ENCODE measurements around the gene FUT3.

Gene FUT3

GRCh38 chr19:5822181-5822844 is 28.9 kb downstream of the FUT3 start:
- DNase-seq = no peak

GRCh38 chr19:5821521-5822180 is 29.6 kb downstream of the FUT3 start:
- no peak for DNase-seq

DNA sequence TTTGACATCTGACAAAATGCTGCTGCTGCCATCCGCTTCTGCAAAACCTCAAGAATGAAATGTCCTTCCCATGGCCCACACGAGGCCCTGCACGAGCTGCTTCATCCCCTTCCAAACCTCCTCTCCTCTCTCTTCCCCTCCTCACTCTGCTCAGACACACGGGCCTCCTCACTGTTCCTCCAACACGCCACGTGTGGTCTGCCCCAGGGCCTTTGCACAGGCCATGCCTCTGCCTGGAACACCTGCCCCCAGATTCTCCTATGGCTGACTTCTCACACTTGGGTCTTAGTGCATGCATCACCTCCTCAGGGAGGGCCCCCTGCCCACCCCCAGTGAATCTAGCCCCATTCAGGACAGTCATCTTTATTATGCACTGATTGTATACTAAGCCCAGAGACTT is 30.5 kb downstream of the FUT3 start:
- no peak for DNase-seq

DNA sequence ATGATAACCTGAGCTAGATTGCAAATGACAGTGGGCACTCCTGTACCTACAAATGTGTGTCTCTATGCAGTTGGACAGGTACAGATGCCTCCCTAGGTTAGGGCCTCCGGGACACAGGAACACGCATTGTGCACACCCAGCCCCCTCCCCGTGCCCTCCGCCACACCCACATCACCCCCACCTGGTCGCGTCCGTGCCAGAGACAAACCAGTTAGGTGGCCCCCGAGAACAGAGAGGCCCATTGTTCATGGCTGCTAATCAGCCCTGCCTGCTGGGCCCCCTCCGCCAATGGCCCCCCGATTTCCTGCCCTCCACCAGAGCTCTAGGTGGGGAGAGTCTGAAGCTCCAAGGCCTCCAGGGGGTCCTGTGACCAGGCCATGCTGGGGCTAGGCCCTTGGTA is 32.7 kb downstream of the FUT3 start:
- DNase-seq = no peak

- DNase-seq = no peak
Measured at GRCh38 chr19:5817218-5817617, 34.0 kb downstream of the FUT3 start.

GRCh38 chr19:5814852-5815246 is 36.4 kb downstream of the FUT3 start:
- DNase-seq = no peak

GRCh38 chr19:5814123-5814851 is 37.0 kb downstream of the FUT3 start:
- DNase-seq = no peak

DNA sequence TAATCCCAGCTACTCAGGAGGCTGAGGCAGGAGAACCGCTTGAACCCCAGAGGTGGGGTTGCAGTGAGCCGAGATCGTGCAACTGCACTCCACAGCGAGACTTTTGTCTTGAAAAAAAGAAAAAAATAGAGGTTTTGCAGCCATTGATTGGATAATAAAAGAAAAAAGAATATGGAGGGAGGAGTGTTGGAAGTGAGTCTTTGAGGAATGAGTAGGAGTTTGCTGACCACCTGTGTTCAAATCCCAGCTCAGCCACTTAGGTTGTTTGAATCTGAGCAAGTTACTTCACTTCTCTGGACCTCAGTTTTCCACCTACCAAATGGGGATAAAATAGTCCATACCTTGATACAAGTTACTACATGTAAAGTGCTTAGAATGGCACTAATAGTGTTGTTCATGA is 40.1 kb downstream of the FUT3 start:
- no peak for DNase-seq

- DNase-seq = no peak
Measured at GRCh38 chr19:5809469-5809868, 41.8 kb downstream of the FUT3 start.

DNA sequence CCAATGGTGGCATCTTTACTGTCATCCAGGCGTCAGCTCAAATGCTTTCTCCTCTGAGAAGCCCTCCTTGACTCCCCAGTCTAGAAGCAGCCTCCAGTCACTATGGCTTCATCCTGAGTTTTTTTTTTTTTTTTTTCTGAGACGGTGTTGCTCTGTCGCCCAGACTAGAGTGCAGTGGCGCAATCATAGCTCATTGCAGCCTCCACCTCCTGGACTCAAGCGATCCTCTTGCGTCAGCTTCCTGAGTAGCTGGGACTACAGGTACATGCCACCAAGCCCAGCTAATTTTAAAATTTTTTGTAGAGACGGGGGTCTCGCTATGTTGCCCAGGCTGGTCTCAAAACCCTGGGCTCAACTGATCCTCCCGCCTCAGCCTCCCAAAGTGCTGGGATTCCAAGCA is 42.2 kb downstream of the FUT3 start:
- no peak for DNase-seq

DNA sequence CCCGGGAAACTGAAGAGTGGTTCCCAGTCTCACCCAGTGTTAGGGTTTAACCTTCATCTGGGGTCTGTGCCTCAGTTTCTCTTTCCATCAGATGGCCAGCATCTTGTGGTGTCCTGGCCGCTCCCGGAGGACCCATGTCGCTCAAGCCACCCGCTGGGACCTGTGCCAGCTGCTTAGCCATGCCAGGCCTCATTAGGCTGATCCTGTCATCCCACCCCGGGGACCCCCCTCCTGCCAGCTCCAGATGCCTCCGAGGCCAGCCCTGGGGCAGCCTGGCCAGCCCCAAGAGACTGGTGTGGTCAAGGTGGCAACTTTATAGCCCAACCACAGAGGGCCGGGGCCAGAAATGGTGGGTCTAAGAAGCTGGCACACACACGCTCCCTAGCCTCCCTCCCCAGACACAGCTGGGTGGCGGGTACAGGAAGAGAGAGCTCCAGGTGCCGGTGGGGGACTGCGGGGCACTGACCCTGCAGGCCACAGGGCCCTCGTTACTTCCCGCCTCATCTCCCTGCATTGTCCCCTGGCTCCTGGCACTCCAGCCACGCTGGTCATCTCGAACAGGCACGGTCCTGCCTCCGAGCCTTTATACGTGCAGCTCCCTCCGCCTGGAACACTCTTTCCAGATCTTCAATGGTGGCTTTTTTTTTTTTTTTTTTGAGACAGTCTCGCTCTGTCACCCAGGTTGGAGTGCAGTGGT is 43.0 kb downstream of the FUT3 start:
- DNase-seq = no peak

DNA sequence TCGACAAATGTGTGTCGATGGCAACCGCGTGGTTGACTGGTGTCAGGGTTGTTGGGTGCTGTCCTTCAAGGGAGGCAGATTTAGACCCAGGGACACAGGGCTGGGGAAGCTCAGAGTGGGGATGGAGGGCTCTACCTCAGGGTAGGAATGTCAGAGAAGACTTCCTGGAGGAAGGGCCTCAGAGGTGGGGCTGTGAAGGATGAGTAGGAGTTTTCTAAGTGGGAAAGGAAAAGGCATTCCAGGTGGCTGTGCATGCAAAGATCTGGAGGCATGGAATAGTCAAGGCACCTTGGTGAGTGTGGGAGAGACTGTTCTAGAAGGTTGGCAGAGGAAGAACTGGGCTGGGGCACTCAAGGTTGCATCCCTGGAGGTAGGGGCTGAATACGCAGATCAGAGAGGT is 44.3 kb downstream of the FUT3 start:
- DNase-seq = no peak

- no peak for DNase-seq
Measured at GRCh38 chr19:5806133-5806489, 45.1 kb downstream of the FUT3 start.

DNA sequence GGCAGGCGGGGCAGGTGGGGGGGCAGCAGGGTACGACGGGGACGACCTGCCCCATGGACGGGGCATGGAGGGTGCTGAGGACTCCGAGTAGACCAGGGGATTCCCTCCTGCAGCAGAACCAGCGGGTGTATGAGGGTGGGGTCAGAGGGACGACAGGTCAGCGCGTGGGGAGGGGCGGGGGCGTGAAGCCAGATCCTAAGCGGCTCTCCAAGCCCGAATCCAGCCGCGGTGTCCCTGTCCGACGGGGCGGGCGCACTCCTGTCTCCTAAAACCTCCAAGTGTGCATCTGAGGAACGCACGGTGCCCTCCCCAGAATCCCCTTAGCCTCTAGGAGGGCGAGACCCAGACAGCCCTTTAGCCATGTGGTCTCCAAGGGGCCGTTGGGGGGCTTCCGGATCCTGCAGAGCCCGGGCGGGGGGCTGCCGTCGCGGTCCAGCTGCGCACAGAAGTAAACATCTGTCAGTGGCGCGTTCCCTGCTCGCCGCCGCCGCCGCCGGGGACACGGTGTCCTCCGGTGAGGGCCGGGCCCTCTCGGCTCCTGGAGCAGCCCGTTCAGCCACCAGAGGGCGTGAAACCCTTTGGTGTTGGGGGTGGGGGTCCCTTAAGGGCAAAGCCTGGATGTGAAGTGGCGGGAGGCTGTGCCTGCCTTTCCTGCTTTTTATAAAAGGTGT is 45.7 kb downstream of the FUT3 start:
- peak; percentile 47 to 61 for DNase-seq

GRCh38 chr19:5804516-5805461 is 46.5 kb downstream of the FUT3 start, which contains the start of gene NRTN:
Gene NRTN, plus strand, starts transcription at chr19:5805067. Its CDS starts 19,099 bp downstream, at chr19:5824166.
- peak; percentile 60 to 62 for DNase-seq

DNA sequence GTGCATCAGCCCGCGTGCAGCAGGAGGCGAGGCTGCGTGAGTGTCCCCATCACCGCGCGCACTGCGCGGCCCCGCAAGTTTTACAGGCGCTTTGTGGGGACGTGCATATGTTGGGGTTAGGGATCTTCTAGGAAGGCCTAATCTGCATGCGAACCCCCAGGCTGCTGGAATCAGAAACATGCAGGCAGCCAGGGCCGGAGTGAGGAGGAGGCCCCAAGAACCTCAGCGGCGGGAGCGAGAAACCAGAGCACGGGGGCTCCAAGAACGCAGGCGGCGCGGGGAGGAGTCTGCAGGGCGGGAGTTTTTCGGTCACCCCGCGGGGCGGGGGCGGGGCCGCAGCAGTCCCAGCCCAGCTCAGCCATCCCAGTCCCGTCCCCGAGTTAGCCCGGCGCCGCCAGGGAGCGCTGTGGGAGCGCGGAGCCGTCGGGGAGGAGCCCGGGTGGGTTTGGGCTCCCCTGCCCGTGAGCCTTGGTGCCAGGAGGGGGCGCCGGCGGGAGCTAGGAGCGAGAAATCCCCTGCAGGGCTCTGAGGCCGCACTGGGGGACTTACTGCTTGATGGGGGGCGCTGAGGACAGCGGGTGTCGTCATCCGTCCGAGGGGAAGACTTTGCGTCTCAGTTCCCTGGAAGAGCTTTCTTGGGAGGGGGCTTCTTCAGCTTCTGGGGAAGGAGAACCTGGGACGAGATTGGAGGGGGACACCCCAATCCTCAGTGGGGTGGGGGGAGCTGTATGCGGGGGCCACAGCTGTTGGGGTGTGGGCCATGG is 47.3 kb downstream of the FUT3 start:
- peak; percentile 86 to 94 for DNase-seq

GRCh38 chr19:5803441-5803751 is 47.9 kb downstream of the FUT3 start:
- DNase-seq = no peak

DNA sequence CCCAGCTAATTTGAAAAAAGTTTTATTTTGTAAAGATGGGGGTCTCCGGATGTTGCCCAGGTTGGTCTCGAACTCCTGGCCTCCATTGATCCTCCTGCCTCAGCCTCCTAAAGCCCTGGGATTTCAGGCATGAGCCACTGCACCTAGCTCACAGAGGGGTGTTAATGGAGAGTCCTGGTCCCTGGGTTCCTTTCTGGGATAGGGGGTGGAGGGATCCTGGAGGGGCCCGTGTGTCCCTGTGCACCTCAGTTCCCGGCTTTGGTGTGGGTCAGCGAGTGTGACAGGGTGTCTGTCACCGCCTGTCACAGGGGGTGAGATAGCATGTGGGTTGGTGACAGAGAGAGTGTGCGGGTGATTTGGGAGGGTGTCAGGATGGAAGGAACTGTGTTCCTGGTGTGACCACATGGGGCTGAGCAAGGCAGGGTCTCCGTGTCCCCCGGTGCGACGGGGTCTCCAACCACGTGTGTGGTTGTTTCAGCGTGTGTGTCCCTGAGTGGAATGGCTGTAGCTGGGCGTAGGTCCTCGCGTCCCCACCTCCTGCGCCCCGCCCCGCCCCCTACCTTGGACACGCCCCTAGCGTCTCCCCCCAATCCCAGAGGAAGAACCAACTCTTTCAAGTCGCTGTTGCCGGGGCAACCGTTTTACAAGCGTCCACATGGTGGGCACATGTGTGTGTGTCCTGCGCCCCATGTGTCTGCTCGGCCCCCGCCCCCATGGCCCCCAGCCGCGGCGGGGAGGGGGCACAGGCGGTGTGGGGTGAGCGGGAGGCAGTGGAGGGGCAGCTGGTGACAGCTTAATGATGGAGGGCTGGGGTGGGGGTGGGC is 49.2 kb downstream of the FUT3 start:
- no peak for DNase-seq

DNA sequence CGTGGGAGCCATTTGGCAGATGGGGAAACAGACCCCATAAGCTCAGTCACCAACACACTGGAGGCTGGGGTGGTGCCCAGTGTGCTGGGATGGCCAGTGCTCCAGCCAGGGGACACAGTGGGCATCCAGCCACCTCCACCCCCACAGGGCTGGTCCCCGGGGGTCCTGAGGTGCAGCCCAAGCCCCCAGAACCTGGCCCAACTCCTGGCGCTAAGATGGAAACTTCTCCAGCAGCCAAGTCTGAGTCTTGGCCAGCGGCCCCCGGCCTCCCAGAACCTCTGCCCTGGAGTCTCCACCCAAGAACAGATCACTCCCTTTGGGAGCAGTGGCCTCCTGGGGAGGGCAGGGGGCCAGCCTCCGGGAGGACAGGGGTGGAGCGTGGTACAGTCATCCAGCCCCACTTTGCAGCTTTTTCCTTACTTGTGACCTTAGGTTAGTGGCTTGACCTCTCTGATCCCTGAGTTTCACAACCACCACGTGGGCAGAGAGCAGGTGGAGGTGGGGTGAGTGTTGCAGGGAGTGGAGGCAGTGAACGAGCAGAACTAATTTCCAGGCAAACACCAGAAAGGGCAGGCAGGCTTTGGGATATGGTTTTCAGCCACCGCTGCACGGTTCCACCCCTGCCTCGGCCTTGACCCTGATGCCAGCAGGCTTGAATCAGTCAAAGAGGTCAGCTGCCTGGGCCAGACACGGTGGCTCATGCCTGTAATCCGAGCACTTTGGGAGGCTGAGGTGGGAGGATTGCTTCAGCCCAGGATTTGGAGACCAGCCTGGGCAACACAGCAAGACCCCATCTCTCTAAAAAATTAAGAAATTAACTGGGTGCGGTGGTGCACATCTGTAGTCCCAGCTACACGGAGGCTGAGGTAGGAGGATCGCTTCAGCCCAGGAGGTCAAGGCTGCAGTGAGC is 50.6 kb downstream of the FUT3 start:
- no peak for DNase-seq
